Measurements from ENCODE around the gene NUP188.

- TF ChIP-seq POLR2A (IDR thresholded peaks at IDR 0.05; ENCODE audit: low read depth, low read length): no peak
- no peak for TF ChIP-seq CTCF (IDR thresholded peaks at IDR 0.05; ENCODE audit: extremely low read depth in 1 of 2, insufficient read depth in 1 of 2, low read depth in 1 of 2, low read length in 2 of 2)
- TF ChIP-seq POLR2AphosphoS5 (IDR thresholded peaks at IDR 0.05; ENCODE audit: insufficient read depth, low read depth, low read length): no peak
- no peak for TF ChIP-seq EZH2 (IDR thresholded peaks at IDR 0.05; ENCODE audit: borderline replicate concordance, low read depth, low read length, severe bottlenecking)
- TF ChIP-seq MAX (IDR thresholded peaks at IDR 0.05; ENCODE audit: insufficient read depth, insufficient read length): no peak
- no peak for TF ChIP-seq MYC (IDR thresholded peaks at IDR 0.05; ENCODE audit: low read depth, low read length)
- no peak for TF ChIP-seq FOS (IDR thresholded peaks at IDR 0.05; ENCODE audit: borderline replicate concordance, insufficient read depth, low read length)
Observed at GRCh38 chr9:128998462-128998861, 51.0 kb downstream of the NUP188 start.

Measured in endothelial cell of umbilical vein (primary cell).